GM19324 (cell line): ENCODE measurements around the gene ATP1B4.
"Not testable (repeated sequence)": the region's sequence is repeated elsewhere in the genome, so short reads cannot be mapped to it uniquely, and the experiment has no call there.

Experiments
- ATAC-seq: cut with Tn5 transposase; IDR thresholded peaks from one replicate; pipeline ENCODE4 v1.9.1; 2021; ENCODE audit warnings: mild to moderate bottlenecking, moderate library complexity; ENCODE audit not compliant: unreplicated experiment, low FRiP score

ATP1B4 gene

GRCh38 chrX:120361764-120362305 lies at the start of gene ATP1B4:
Gene ATP1B4 (plus strand): TSS chrX:120362089. CDS start chrX:120362169, 80 bp downstream.
- no peak for ATAC-seq

- ATAC-seq = no peak
Measured at GRCh38 chrX:120315776-120316175, 46.1 kb upstream of the ATP1B4 start.

GRCh38 chrX:120316587-120317283 lies 45.2 kb upstream of the ATP1B4 start:
- ATAC-seq = no peak

GRCh38 chrX:120318411-120318810 lies 43.5 kb upstream of the ATP1B4 start:
- ATAC-seq = no peak

GRCh38 chrX:120321520-120322281 lies 40.2 kb upstream of the ATP1B4 start:
- no peak for ATAC-seq

- no peak for ATAC-seq
Measured at GRCh38 chrX:120331116-120331515, 30.8 kb upstream of the ATP1B4 start.

GRCh38 chrX:120332394-120332793 lies 29.5 kb upstream of the ATP1B4 start:
- ATAC-seq = no peak

GRCh38 chrX:120334151-120334550 lies 27.7 kb upstream of the ATP1B4 start:
- ATAC-seq = no peak

- no peak for ATAC-seq
Measured at GRCh38 chrX:120334603-120335002, 27.3 kb upstream of the ATP1B4 start.

- no peak for ATAC-seq
Measured at GRCh38 chrX:120335289-120335688, 26.6 kb upstream of the ATP1B4 start.

GRCh38 chrX:120336899-120337298 lies 25.0 kb upstream of the ATP1B4 start:
- ATAC-seq = no peak

- ATAC-seq = not testable (repeated sequence)
Measured at GRCh38 chrX:120344566-120344965, 17.3 kb upstream of the ATP1B4 start.

- no peak for ATAC-seq
Measured at GRCh38 chrX:120350450-120351138, 11.3 kb upstream of the ATP1B4 start.

- no peak for ATAC-seq
Measured at GRCh38 chrX:120356084-120356483, 5.8 kb upstream of the ATP1B4 start.

GRCh38 chrX:120357186-120357585 lies 4.7 kb upstream of the ATP1B4 start:
- no peak for ATAC-seq

GRCh38 chrX:120358737-120359456 lies 3.0 kb upstream of the ATP1B4 start:
- ATAC-seq = no peak

- peak; percentile 56 for ATAC-seq
Measured at GRCh38 chrX:120365320-120365719, 3.4 kb downstream of the ATP1B4 start.

GRCh38 chrX:120365968-120366367 lies 4.1 kb downstream of the ATP1B4 start:
- no peak for ATAC-seq

- ATAC-seq = no peak
Measured at GRCh38 chrX:120366794-120367193, 4.9 kb downstream of the ATP1B4 start.

GRCh38 chrX:120367402-120368109 lies 5.7 kb downstream of the ATP1B4 start:
- no peak for ATAC-seq
